PFSK-1 (cell line): ENCODE data around the gene BEGAIN.

Experiments
- POLR2AphosphoS5 ChIP-seq: IDR thresholded peaks from 2 replicates; pipeline ENCODE4 v1.6.1; 2012; ENCODE audit warnings: low read depth, mild to moderate bottlenecking, control low read depth, low read length, moderate library complexity
- SIN3A ChIP-seq: IDR thresholded peaks from 2 replicates; pipeline ENCODE4 v1.6.1; 2012; ENCODE audit warnings: mild to moderate bottlenecking, low read length, moderate library complexity, borderline replicate concordance; ENCODE audit not compliant: insufficient read depth
- TAF1 ChIP-seq: IDR thresholded peaks from 2 replicates; pipeline ENCODE4 v1.6.1; 2012; ENCODE audit warnings: low read length, control low read depth, borderline replicate concordance; ENCODE audit not compliant: insufficient read depth

DNA sequence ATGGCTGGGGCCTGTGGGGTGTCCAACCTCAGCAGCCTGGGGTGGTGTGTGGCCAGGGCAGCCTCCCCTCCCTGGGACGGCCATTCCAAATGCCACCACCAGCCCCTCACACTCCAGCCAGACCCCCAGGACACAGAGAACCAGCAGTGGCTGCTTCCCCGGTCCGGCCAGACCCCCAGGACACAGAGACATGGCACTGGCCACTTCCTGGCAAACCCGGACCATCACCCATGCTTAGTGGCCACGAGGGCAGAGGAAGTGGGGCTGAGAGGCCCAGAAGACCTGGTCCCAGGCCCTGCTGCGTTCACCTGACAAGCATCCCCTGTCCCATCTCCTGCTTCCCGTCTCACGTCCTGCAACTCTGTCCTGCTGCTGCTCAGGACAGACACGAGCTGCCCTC lies 26.7 kb downstream of the BEGAIN start:
- TF ChIP-seq TAF1, result no peak
- TF ChIP-seq SIN3A, result no peak
- no peak for TF ChIP-seq POLR2AphosphoS5
